Panc1 (cell line): ENCODE measurements around the gene FAM83C. TPM values are rescaled to one million over a fixed set of nuclear protein-coding genes. Genes with fewer than 3 reads are reported as not detected.

ENCODE experiments used
- ATAC-seq: fragments of 200-7000 bp; cut with Tn5 transposase; 2 replicates; pipeline ENCODE4 v1.9.1; 2020; ENCODE audit warnings: mild to moderate bottlenecking, moderate library complexity
- BruUV-seq: library from RNA; stranded (reverse); fragments of 400-500 nt; replicated peaks from 2 replicates; lab custom pipeline; 2021; lab: Mats Ljungman, UMichigan
- CTCF ChIA-PET: fragments of 300-600 bp; sonication (Branson Sonifier 250); formaldehyde crosslinking; loops from one replicate; lab custom pipeline; 2022; ENCODE audit warnings: antibody characterized with exemption; lab: Charles Lee
- POLR2A ChIA-PET: fragments of 300-600 bp; sonication (Branson Sonifier 250); formaldehyde crosslinking; loops from one replicate; lab custom pipeline; 2022; ENCODE audit warnings: antibody characterized with exemption; lab: Charles Lee
- DNase-seq: peaks from one replicate; pipeline ENCODE4 v3.0.0-alpha.2; 2010; ENCODE audit warnings: low read depth, low spot score
- H3K27ac ChIP-seq: 2 replicates; pipeline ENCODE4 v1.5.1; 2011; ENCODE audit warnings: mild to moderate bottlenecking, low read length, inconsistent platforms
- H3K27me3 ChIP-seq: fragments of 200-500 bp; sonication (Bioruptor generic); 2 replicates; pipeline ENCODE4 v1.6.0; 2014; ENCODE audit warnings: low read length, inconsistent platforms; ENCODE audit not compliant: control insufficient read depth, insufficient read depth
- H3K36me3 ChIP-seq: fragments of 200-500 bp; sonication (Bioruptor generic); 2 replicates; pipeline ENCODE4 v1.5.1; 2014; ENCODE audit warnings: inconsistent platforms, mild to moderate bottlenecking, low read length, moderate library complexity; ENCODE audit not compliant: control insufficient read depth, insufficient read depth
- H3K4me1 ChIP-seq: 2 replicates; pipeline ENCODE4 v1.5.1; 2011; ENCODE audit warnings: inconsistent platforms, mild to moderate bottlenecking, low read length, moderate library complexity; ENCODE audit not compliant: control insufficient read depth, insufficient read depth
- H3K4me3 ChIP-seq, 2 experiments: 2 replicates each; pipeline ENCODE4 v1.5.1; 2011 to 2012; ENCODE audit warnings: low read depth in 2 of 2, low read length in 2 of 2, mild to moderate bottlenecking in 2 of 2, inconsistent platforms in 1 of 2, moderate library complexity in 1 of 2
- H3K9me3 ChIP-seq: fragments of 200-500 bp; sonication (Bioruptor generic); 2 replicates; pipeline ENCODE4 v1.5.1; 2014; ENCODE audit warnings: low read depth, mild to moderate bottlenecking, inconsistent platforms, low read length, moderate library complexity; ENCODE audit not compliant: control insufficient read depth, insufficient read depth
- POLR2AphosphoS5 ChIP-seq: IDR thresholded peaks from 2 replicates; pipeline ENCODE4 v1.6.1; 2012; ENCODE audit warnings: mild to moderate bottlenecking, low read depth, low read length, moderate library complexity
- REST ChIP-seq, 2 experiments: IDR thresholded peaks; 2 replicates each; pipeline ENCODE4 v1.6.1; 2011 to 2012; ENCODE audit warnings: low read depth in 2 of 2, control low read depth in 1 of 2, low read length in 1 of 2, mild to moderate bottlenecking in 1 of 2, moderate library complexity in 1 of 2; ENCODE audit not compliant: insufficient read depth in 1 of 2
- SIN3A ChIP-seq: IDR thresholded peaks from 2 replicates; pipeline ENCODE4 v1.6.1; 2012; ENCODE audit warnings: low read depth, mild to moderate bottlenecking, low read length, moderate library complexity, borderline replicate concordance; ENCODE audit not compliant: insufficient read depth
- TCF7L2 ChIP-seq: IDR thresholded peaks from 2 replicates; pipeline ENCODE4 v1.6.1; 2011; ENCODE audit warnings: mild to moderate bottlenecking, low read depth, low read length, inconsistent platforms
- in situ Hi-C: cut with HindIII; loops from 2 replicates; pipeline ENCODE4 v1.10.0; 2016; ENCODE audit warnings: low sequenced_read_pairs, low pct_unique_long_range_greater_than_20kb
- intact Hi-C: fragments of 100-400 bp; cut with micrococcal nuclease; formaldehyde crosslinking; loops from one replicate; pipeline ENCODE4 v1.10.0; 2022; ENCODE audit not compliant: unreplicated experiment
- total RNA-seq: library from RNA; stranded (reverse); gene quantifications from one replicate; pipeline ENCODE4 v1.2.1, GENCODE V29; 2021; ENCODE audit not compliant: unreplicated experiment
- TF ChIP-seq, protein P1 (sequence below): fragments of 450-650 bp; IDR thresholded peaks from 2 replicates; pipeline ENCODE4 v1.5.1; 2017; ENCODE audit warnings: mild to moderate bottlenecking

The FAM83C gene
- total RNA-seq, 1 experiment from 2014 or later = not detected

- TF ChIP-seq SIN3A = no peak
- TF ChIP-seq, protein P1, sequence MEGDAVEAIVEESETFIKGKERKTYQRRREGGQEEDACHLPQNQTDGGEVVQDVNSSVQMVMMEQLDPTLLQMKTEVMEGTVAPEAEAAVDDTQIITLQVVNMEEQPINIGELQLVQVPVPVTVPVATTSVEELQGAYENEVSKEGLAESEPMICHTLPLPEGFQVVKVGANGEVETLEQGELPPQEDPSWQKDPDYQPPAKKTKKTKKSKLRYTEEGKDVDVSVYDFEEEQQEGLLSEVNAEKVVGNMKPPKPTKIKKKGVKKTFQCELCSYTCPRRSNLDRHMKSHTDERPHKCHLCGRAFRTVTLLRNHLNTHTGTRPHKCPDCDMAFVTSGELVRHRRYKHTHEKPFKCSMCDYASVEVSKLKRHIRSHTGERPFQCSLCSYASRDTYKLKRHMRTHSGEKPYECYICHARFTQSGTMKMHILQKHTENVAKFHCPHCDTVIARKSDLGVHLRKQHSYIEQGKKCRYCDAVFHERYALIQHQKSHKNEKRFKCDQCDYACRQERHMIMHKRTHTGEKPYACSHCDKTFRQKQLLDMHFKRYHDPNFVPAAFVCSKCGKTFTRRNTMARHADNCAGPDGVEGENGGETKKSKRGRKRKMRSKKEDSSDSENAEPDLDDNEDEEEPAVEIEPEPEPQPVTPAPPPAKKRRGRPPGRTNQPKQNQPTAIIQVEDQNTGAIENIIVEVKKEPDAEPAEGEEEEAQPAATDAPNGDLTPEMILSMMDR = no peak
- no peak for TF ChIP-seq TCF7L2
- no peak for TF ChIP-seq POLR2AphosphoS5
- TF ChIP-seq REST (IDR thresholded peaks at IDR 0.05; ENCODE audit: insufficient read depth in 1 of 2, low read depth in 2 of 2, low read length in 1 of 2) = no peak
- BruUV-seq = no TSS peak
- Histone ChIP-seq H3K36me3 (no peaks in the 10 kb centered on the region; the same call in 1 of the 2 replicates), H3K27ac (peak overlapping the region; percentile 97), H3K4me1 (peaks cover 85% of the 10 kb centered on the region), H3K27me3 (no peaks in the 10 kb centered on the region), H3K4me3 (no peak overlapping the region), H3K9me3 (no peaks in the 10 kb centered on the region)
- in situ Hi-C loops = no loop called here
- DNase-seq (no peak), ATAC-seq (peak; percentile 7; the same call in 1 of the 2 replicates)
- ChIA-PET CTCF (interaction anchor here (0.6 to 2.0 kb wide), 4 partner anchors 10 to 131 kb away, joined by 3 to 9 read pairs (median 7); partner anchors contain the start of gene GDF5), POLR2A (no interaction called here)
- intact Hi-C loops = no loop called here
Measured at GRCh38 chr20:35307666-35308653, 15.7 kb upstream of the FAM83C start.

- Histone ChIP-seq H3K27ac (peak overlapping the region; percentile 97), H3K9me3 (no peaks in the 10 kb centered on the region), H3K27me3 (no peaks in the 10 kb centered on the region), H3K36me3 (no peaks in the 10 kb centered on the region; the same call in 1 of the 2 replicates), H3K4me1 (peaks cover 86% of the 10 kb centered on the region), H3K4me3 (no peak overlapping the region)
- in situ Hi-C loops = no loop called here
- POLR2A ChIA-PET = no interaction called here
- ATAC-seq (peak; percentile 59), DNase-seq (no peak)
- no TSS peak for BruUV-seq
- TF ChIP-seq SIN3A = no peak
- TF ChIP-seq, protein P1 = peak; percentile 95
- CTCF ChIA-PET = interaction anchor here (0.6 to 2.0 kb wide), 7 partner anchors 9 to 321 kb away, joined by 3 to 9 read pairs (median 3); no protein-coding TSS in a partner anchor
- intact Hi-C loops = no loop called here
Measured at GRCh38 chr20:35306931-35307517, 14.8 kb upstream of the FAM83C start.
